Measurements from ENCODE around the gene BIVM.

BIVM gene

GRCh38 chr13:102763741-102764140 lies 35.2 kb upstream of the BIVM start:
- H3K4me3 ChIP-seq (ENCODE audit: low read depth, low read length), result no peak overlapping the region
- no peaks in the 10 kb centered on the region for H3K27me3 ChIP-seq (replicated peaks)
- no peak overlapping the region for H3K27ac ChIP-seq
- no peak for DNase-seq
- TF ChIP-seq CTCF (IDR thresholded peaks at IDR 0.05; ENCODE audit: low read depth, low read length, missing control alignments), result no peak
- H3K36me3 ChIP-seq (replicated peaks), result no peaks in the 10 kb centered on the region
- in situ Hi-C loops (cut with HindIII; ENCODE audit: low pct_ligation_motif_present, low sequenced_read_pairs), result no loop called here

GRCh38 chr13:102768909-102769308 lies 30.0 kb upstream of the BIVM start:
- in situ Hi-C loops (cut with HindIII; ENCODE audit: low pct_ligation_motif_present, low sequenced_read_pairs), result no loop called here
- no peak overlapping the region for H3K27ac ChIP-seq
- H3K27me3 ChIP-seq (replicated peaks), result no peaks in the 10 kb centered on the region
- no peak overlapping the region for H3K4me3 ChIP-seq (ENCODE audit: low read depth, low read length)
- DNase-seq, result no peak
- H3K36me3 ChIP-seq (replicated peaks), result no peaks in the 10 kb centered on the region
- no peak for TF ChIP-seq CTCF (IDR thresholded peaks at IDR 0.05; ENCODE audit: low read depth, low read length, missing control alignments)

GRCh38 chr13:102769679-102770078 lies 29.2 kb upstream of the BIVM start:
- in situ Hi-C loops (cut with HindIII; ENCODE audit: low pct_ligation_motif_present, low sequenced_read_pairs), result no loop called here
- Histone ChIP-seq H3K27ac (no peak overlapping the region), H3K36me3 (replicated peaks) (no peaks in the 10 kb centered on the region), H3K4me3 (ENCODE audit: low read depth, low read length) (no peak overlapping the region), H3K27me3 (replicated peaks) (no peaks in the 10 kb centered on the region)
- DNase-seq, result no peak
- no peak for TF ChIP-seq CTCF (IDR thresholded peaks at IDR 0.05; ENCODE audit: low read depth, low read length, missing control alignments)

GRCh38 chr13:102770435-102770834 lies 28.5 kb upstream of the BIVM start:
- no peak for DNase-seq
- no peaks in the 10 kb centered on the region for H3K27me3 ChIP-seq (replicated peaks)
- in situ Hi-C loops (cut with HindIII; ENCODE audit: low pct_ligation_motif_present, low sequenced_read_pairs), result no loop called here
- no peaks in the 10 kb centered on the region for H3K36me3 ChIP-seq (replicated peaks)
- TF ChIP-seq CTCF (IDR thresholded peaks at IDR 0.05; ENCODE audit: low read depth, low read length, missing control alignments), result no peak
- H3K27ac ChIP-seq, result no peak overlapping the region
- no peak overlapping the region for H3K4me3 ChIP-seq (ENCODE audit: low read depth, low read length)

- no peak overlapping the region for H3K4me3 ChIP-seq (ENCODE audit: low read depth, low read length)
- no peak for TF ChIP-seq CTCF (IDR thresholded peaks at IDR 0.05; ENCODE audit: low read depth, low read length, missing control alignments)
- H3K27me3 ChIP-seq (replicated peaks), result no peaks in the 10 kb centered on the region
- DNase-seq, result no peak
- H3K36me3 ChIP-seq (replicated peaks), result no peaks in the 10 kb centered on the region
- in situ Hi-C loops (cut with HindIII; ENCODE audit: low pct_ligation_motif_present, low sequenced_read_pairs), result no loop called here
- H3K27ac ChIP-seq, result no peak overlapping the region
Measured at GRCh38 chr13:102771298-102772041, 27.4 kb upstream of the BIVM start.

GRCh38 chr13:102772042-102772425 lies 26.9 kb upstream of the BIVM start:
- no peak for DNase-seq
- Histone ChIP-seq H3K27ac (no peak overlapping the region), H3K4me3 (ENCODE audit: low read depth, low read length) (no peak overlapping the region), H3K27me3 (replicated peaks) (no peaks in the 10 kb centered on the region), H3K36me3 (replicated peaks) (no peaks in the 10 kb centered on the region)
- no peak for TF ChIP-seq CTCF (IDR thresholded peaks at IDR 0.05; ENCODE audit: low read depth, low read length, missing control alignments)
- in situ Hi-C loops (cut with HindIII; ENCODE audit: low pct_ligation_motif_present, low sequenced_read_pairs), result no loop called here
